CD4-positive, alpha-beta T cell treated with Interleukin-15 for 4 hours (primary cell): ENCODE measurements around the gene UTP4.

Experiments used
- DNase-seq: peaks from one replicate; pipeline ENCODE4 v3.0.0-alpha.2; 2020; ENCODE audit warnings: low spot score

The UTP4 gene

GRCh38 chr16:69132424-69133252, at the start of gene UTP4, which contains the start of gene CHTF8:
TSS of gene UTP4 (plus strand) at chr16:69132649. CDS start at chr16:69133460, 811 bp downstream.
TSS of gene CHTF8 (minus strand) at chr16:69132588. CDS start at chr16:69121458, 11,130 bp downstream.
- peak; percentile 79 for DNase-seq

- DNase-seq, result no peak
Observed at GRCh38 chr16:69083306-69083941, 49.0 kb upstream of the UTP4 start.

- DNase-seq, result no peak
Observed at GRCh38 chr16:69084289-69084688, 48.2 kb upstream of the UTP4 start.

- no peak for DNase-seq
Observed at GRCh38 chr16:69085032-69085695, 47.3 kb upstream of the UTP4 start.

GRCh38 chr16:69087161-69087581, 45.3 kb upstream of the UTP4 start:
- no peak for DNase-seq

- DNase-seq, result no peak
Observed at GRCh38 chr16:69088684-69089083, 43.8 kb upstream of the UTP4 start.

GRCh38 chr16:69089091-69089910, 43.1 kb upstream of the UTP4 start:
- peak; percentile 23 for DNase-seq

- DNase-seq, result no peak
Observed at GRCh38 chr16:69093974-69094373, 38.5 kb upstream of the UTP4 start.

- DNase-seq, result no peak
Observed at GRCh38 chr16:69094501-69094900, 37.9 kb upstream of the UTP4 start.

- DNase-seq, result no peak
Observed at GRCh38 chr16:69095193-69095592, 37.3 kb upstream of the UTP4 start.

- DNase-seq, result no peak
Observed at GRCh38 chr16:69100071-69100691, 32.3 kb upstream of the UTP4 start.

GRCh38 chr16:69105501-69106361, 26.7 kb upstream of the UTP4 start, which contains the start of gene HAS3:
TSS of gene HAS3 (plus strand) at chr16:69105653. CDS start at chr16:69109396, 3,743 bp downstream.
- no peak for DNase-seq

- no peak for DNase-seq
Observed at GRCh38 chr16:69106491-69107315, 25.7 kb upstream of the UTP4 start.

- DNase-seq, result no peak
Observed at GRCh38 chr16:69107316-69107962, 25.0 kb upstream of the UTP4 start.

- DNase-seq, result no peak
Observed at GRCh38 chr16:69108064-69108904, 24.2 kb upstream of the UTP4 start.

- DNase-seq, result no peak
Observed at GRCh38 chr16:69108905-69109252, 23.6 kb upstream of the UTP4 start.

- DNase-seq, result no peak
Observed at GRCh38 chr16:69109486-69110270, 22.8 kb upstream of the UTP4 start.
